Activated naive CD8-positive, alpha-beta T cell treated with anti-CD3 and anti-CD28 coated beads, Interleukin-2, amount 50 U/mL, for 24 hours (primary cell): Measurements from ENCODE around the gene FOXN4.
A peak's percentile ranks its signal among the peaks of the same experiment; 100 is the strongest.

Source experiments
- ATAC-seq: fragments of 150-1000 bp; cut with Tn5 transposase; one replicate; pipeline ENCODE4 v1.10.0; 2021
- DNase-seq: peaks from one replicate; pipeline ENCODE4 v3.0.0; 2021
- H3K27ac Mint-ChIP-seq: one replicate; pipeline ENCODE4 v1.8.0; 2021; ENCODE audit warnings: mild to moderate bottlenecking, mixed read lengths
- H3K27me3 Mint-ChIP-seq: one replicate; pipeline ENCODE4 v1.8.0; 2021; ENCODE audit warnings: mixed read lengths
- H3K36me3 Mint-ChIP-seq: one replicate; pipeline ENCODE4 v1.8.0; 2021; ENCODE audit warnings: low read depth, mixed read lengths
- H3K4me1 Mint-ChIP-seq: one replicate; pipeline ENCODE4 v1.8.0; 2021; ENCODE audit warnings: mixed read lengths
- H3K4me3 Mint-ChIP-seq: one replicate; pipeline ENCODE4 v1.8.0; 2021; ENCODE audit warnings: mild to moderate bottlenecking, moderate library complexity, mixed read lengths
- H3K9me3 Mint-ChIP-seq: one replicate; pipeline ENCODE4 v1.8.0; 2021; ENCODE audit warnings: mixed read lengths

The FOXN4 gene

DNA sequence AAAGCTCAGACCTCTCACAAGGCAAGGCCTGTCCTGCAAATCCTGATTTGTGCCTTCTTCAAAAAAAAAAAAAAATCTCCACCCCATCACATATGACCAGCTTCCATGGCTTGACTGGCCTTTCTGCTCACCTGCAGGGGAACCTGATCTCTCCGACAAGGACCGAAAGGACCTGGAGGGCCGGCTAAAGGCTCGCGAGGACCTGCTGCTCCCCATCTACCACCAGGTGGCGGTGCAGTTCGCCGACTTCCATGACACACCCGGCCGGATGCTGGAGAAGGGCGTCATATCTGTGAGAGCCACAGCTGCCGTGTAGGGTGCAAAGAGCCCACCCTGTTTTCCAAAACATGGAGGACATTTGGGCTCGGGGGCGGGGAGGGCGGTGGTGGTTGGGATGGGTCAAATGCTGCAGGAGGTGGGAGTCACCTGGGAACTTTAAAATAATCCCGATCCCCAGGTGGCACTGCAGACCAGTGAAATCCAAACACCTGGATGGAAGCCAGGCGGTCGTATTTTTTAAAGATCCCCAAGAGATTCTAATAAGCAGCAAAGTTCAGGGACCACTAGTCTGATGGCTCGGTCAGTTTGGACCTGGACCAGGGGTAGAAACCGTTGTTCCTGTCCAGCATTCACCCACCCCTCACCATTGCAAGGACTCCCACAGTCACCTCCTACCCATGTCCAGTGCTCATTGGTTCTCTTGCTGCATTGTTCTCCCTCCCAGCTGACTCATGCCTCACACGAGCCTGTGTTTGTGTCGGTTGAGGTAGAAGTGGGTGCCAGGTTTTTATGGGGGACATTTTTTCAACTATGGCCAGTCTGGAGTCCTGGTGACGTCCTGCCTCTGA, 44.8 kb downstream of the FOXN4 start:
- H3K4me3 Mint-ChIP-seq = no peak overlapping the region
- H3K9me3 Mint-ChIP-seq = no peaks in the 10 kb centered on the region
- H3K27me3 Mint-ChIP-seq = no peaks in the 10 kb centered on the region
- peak; percentile 67 for DNase-seq
- H3K27ac Mint-ChIP-seq = no peak overlapping the region
- H3K4me1 Mint-ChIP-seq = peaks cover 4% of the 10 kb centered on the region
- H3K36me3 Mint-ChIP-seq = peaks cover 6% of the 10 kb centered on the region
- no peak for ATAC-seq

GRCh38 chr12:109263439-109263838, 45.6 kb downstream of the FOXN4 start:
- Mint-ChIP-seq H3K27ac (no peak overlapping the region), H3K4me1 (peaks cover 4% of the 10 kb centered on the region), H3K27me3 (no peaks in the 10 kb centered on the region), H3K9me3 (no peaks in the 10 kb centered on the region), H3K36me3 (peaks cover 6% of the 10 kb centered on the region), H3K4me3 (no peak overlapping the region)
- no peak for DNase-seq
- ATAC-seq = no peak

- peaks cover 4% of the 10 kb centered on the region for H3K4me1 Mint-ChIP-seq
- H3K27me3 Mint-ChIP-seq = no peaks in the 10 kb centered on the region
- no peaks in the 10 kb centered on the region for H3K9me3 Mint-ChIP-seq
- H3K36me3 Mint-ChIP-seq = peaks cover 8% of the 10 kb centered on the region
- ATAC-seq (peak; percentile 73), DNase-seq (no peak)
- no peak overlapping the region for H3K27ac Mint-ChIP-seq
- no peak overlapping the region for H3K4me3 Mint-ChIP-seq
Observed at GRCh38 chr12:109261939-109262338, 47.1 kb downstream of the FOXN4 start.

GRCh38 chr12:109261087-109261486, 48.0 kb downstream of the FOXN4 start:
- Mint-ChIP-seq H3K27ac (no peak overlapping the region), H3K9me3 (no peaks in the 10 kb centered on the region), H3K27me3 (no peaks in the 10 kb centered on the region), H3K4me3 (no peak overlapping the region), H3K4me1 (peaks cover 4% of the 10 kb centered on the region), H3K36me3 (peaks cover 8% of the 10 kb centered on the region)
- DNase-seq (no peak), ATAC-seq (no peak)

DNA sequence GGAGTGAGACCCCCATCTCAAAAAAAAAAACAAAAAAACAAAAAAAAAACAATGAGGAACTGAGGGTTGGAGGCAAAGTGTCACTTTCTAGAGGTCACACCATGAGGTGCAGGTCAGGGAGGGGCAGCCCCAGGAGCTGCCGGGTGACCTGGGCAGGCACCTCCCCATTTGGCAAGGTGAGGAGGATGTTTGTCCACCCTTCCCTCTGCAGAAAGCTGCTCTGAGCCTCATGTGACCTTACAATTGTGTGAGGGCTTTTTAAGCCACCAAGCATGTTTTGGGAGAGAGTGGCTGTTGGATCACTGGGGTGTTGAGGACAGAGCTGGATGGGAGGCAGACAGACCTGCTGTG, 49.6 kb downstream of the FOXN4 start:
- DNase-seq (no peak), ATAC-seq (no peak)
- Mint-ChIP-seq H3K36me3 (peaks cover 11% of the 10 kb centered on the region), H3K9me3 (no peaks in the 10 kb centered on the region), H3K27me3 (no peaks in the 10 kb centered on the region), H3K4me1 (peaks cover 4% of the 10 kb centered on the region), H3K27ac (no peak overlapping the region), H3K4me3 (no peak overlapping the region)

DNA sequence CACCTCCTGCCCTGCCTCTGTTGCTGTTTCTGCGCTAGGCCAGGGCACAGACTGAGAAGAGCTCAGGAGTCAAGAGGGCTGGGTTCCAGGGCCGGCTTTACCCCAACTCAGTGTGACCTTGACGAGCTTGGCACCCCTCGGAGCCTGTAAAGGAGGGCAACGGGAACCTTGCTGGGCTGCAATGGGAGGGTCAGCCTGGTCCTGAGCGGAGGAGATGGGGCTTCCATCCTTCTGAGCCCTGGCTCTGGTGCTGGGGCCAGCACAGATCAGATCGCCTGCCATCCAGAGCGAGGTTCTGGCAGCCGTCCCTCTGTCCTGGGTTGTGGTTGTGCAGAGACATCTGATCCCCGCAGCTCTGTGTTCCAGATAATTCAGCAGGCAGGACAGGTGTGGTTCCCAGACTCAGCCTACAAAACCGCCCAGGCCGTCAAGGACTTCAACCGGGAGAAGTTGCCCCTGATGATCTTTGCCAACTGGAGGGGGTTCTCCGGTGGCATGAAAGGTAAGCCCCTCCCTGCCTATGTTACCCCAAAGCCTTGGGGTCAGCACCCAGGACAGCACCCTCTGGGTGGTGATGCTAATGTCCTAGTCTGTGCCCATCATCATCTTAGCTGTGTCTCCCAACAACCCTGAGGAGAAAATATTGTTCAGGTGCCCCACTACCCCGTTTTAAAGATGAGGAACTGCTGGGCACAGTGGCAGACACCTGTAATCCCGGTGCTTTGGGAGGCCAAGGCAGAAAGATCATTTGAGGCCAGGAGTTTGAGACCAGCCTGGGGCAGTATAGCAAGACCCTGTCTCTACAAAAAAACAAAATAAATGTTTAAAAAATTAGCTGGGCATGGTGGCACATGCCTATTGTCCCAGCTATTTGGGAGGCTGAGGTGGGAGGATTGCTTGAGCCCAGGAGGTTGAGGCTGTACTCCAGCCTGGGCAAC, 50.2 kb downstream of the FOXN4 start:
- DNase-seq = no peak
- Mint-ChIP-seq H3K4me3 (no peak overlapping the region), H3K27me3 (no peaks in the 10 kb centered on the region), H3K36me3 (peaks cover 12% of the 10 kb centered on the region), H3K27ac (no peak overlapping the region), H3K4me1 (peaks cover 4% of the 10 kb centered on the region), H3K9me3 (peaks cover under 1% of the 10 kb centered on the region)
- ATAC-seq = no peak

DNA sequence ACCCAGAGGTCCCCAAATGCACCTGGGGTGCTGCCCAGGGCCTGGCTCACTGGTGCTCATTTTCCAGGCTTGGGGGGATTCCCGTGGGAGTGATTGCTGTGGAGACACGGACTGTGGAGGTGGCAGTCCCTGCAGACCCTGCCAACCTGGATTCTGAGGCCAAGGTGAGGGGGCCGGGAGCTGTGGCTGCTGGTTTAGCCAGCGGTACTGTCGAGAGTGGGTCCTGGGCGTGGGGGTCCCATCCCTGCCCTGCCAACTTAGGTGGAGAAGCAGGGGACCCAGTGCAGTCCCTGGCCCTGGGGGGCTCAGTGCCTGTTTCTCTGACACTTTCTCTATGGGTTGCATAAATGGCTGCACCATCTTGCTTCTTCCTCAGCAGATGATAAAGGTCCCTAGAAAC, 50.9 kb downstream of the FOXN4 start:
- Mint-ChIP-seq H3K27me3 (no peaks in the 10 kb centered on the region), H3K9me3 (peaks cover 8% of the 10 kb centered on the region), H3K36me3 (peaks cover 14% of the 10 kb centered on the region), H3K4me3 (no peak overlapping the region), H3K4me1 (peaks cover 4% of the 10 kb centered on the region), H3K27ac (no peak overlapping the region)
- DNase-seq = no peak
- ATAC-seq = no peak

GRCh38 chr12:109256011-109256410, 53.1 kb downstream of the FOXN4 start:
- Mint-ChIP-seq H3K4me3 (no peak overlapping the region), H3K9me3 (peaks cover 10% of the 10 kb centered on the region), H3K36me3 (peaks cover 16% of the 10 kb centered on the region), H3K4me1 (no peaks in the 10 kb centered on the region), H3K27ac (no peak overlapping the region), H3K27me3 (no peaks in the 10 kb centered on the region)
- ATAC-seq = no peak
- no peak for DNase-seq

- Mint-ChIP-seq H3K9me3 (peaks cover 10% of the 10 kb centered on the region), H3K27ac (no peak overlapping the region), H3K4me1 (peaks cover 3% of the 10 kb centered on the region), H3K4me3 (no peak overlapping the region), H3K27me3 (no peaks in the 10 kb centered on the region), H3K36me3 (peaks cover 14% of the 10 kb centered on the region)
- ATAC-seq (no peak), DNase-seq (no peak)
Observed at GRCh38 chr12:109255377-109255776, 53.7 kb downstream of the FOXN4 start.

- H3K4me3 Mint-ChIP-seq = no peak overlapping the region
- no peak overlapping the region for H3K27ac Mint-ChIP-seq
- DNase-seq = no peak
- peaks cover 10% of the 10 kb centered on the region for H3K9me3 Mint-ChIP-seq
- H3K27me3 Mint-ChIP-seq = no peaks in the 10 kb centered on the region
- H3K36me3 Mint-ChIP-seq = peaks cover 14% of the 10 kb centered on the region
- peaks cover 6% of the 10 kb centered on the region for H3K4me1 Mint-ChIP-seq
- ATAC-seq = no peak
Observed at GRCh38 chr12:109253913-109254544, 55.1 kb downstream of the FOXN4 start.

- Mint-ChIP-seq H3K27ac (no peak overlapping the region), H3K27me3 (no peaks in the 10 kb centered on the region), H3K9me3 (peaks cover 10% of the 10 kb centered on the region), H3K4me1 (peaks cover 8% of the 10 kb centered on the region), H3K4me3 (no peak overlapping the region), H3K36me3 (peaks cover 14% of the 10 kb centered on the region)
- DNase-seq (no peak), ATAC-seq (no peak)
Observed at GRCh38 chr12:109252799-109253198, 56.3 kb downstream of the FOXN4 start.

DNA sequence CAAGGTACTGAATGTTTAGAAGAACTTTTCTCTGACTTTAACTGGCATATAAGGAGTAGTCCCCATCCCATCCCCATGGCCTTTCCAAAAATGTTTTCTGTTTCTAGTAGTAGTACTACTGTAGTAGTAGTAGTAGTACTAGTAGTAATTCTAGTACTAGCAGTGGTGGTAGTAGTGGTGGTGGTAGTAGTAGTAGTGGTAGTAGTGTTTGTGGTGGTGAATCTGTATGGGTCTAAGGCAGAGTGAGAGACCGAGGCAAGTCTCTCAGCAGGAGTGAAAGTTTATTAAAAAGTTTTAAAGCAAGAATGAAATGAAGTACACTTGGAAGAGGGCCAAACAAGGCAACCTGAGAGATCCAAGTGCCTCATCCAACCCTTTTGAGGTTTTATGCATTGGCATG, 58.6 kb downstream of the FOXN4 start:
- DNase-seq (no peak), ATAC-seq (peak; percentile 49)
- no peaks in the 10 kb centered on the region for H3K27me3 Mint-ChIP-seq
- H3K4me3 Mint-ChIP-seq = no peak overlapping the region
- peaks cover 8% of the 10 kb centered on the region for H3K4me1 Mint-ChIP-seq
- peaks cover 10% of the 10 kb centered on the region for H3K9me3 Mint-ChIP-seq
- H3K36me3 Mint-ChIP-seq = peaks cover 12% of the 10 kb centered on the region
- no peak overlapping the region for H3K27ac Mint-ChIP-seq

GRCh38 chr12:109247831-109248654, 61.0 kb downstream of the FOXN4 start:
- H3K4me3 Mint-ChIP-seq = no peak overlapping the region
- H3K4me1 Mint-ChIP-seq = peaks cover 8% of the 10 kb centered on the region
- DNase-seq = no peak
- no peak overlapping the region for H3K27ac Mint-ChIP-seq
- H3K9me3 Mint-ChIP-seq = peaks cover 1% of the 10 kb centered on the region
- no peaks in the 10 kb centered on the region for H3K36me3 Mint-ChIP-seq
- ATAC-seq = no peak
- no peaks in the 10 kb centered on the region for H3K27me3 Mint-ChIP-seq

DNA sequence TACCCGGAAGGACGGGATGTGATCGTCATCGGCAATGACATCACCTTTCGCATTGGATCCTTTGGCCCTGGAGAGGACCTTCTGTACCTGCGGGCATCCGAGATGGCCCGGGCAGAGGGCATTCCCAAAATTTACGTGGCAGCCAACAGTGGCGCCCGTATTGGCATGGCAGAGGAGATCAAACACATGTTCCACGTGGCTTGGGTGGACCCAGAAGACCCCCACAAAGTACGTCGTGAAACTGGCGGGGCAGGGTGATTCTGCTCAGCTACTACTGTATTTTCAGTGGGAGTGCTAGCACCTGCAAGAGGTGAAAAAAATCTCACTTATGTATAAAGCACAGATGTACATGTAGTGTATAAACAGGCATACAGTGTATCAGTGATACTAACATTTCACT, 62.9 kb downstream of the FOXN4 start:
- H3K27me3 Mint-ChIP-seq = no peaks in the 10 kb centered on the region
- no peak overlapping the region for H3K4me3 Mint-ChIP-seq
- DNase-seq (no peak), ATAC-seq (no peak)
- H3K36me3 Mint-ChIP-seq = peaks cover 2% of the 10 kb centered on the region
- H3K9me3 Mint-ChIP-seq = no peaks in the 10 kb centered on the region
- H3K27ac Mint-ChIP-seq = no peak overlapping the region
- H3K4me1 Mint-ChIP-seq = peaks cover 8% of the 10 kb centered on the region
